Retinal pigment epithelial cell (primary cell): ENCODE data around the gene SLC9C1.

Source experiments
- DNase-seq: peaks from one replicate; pipeline ENCODE4 v3.0.0-alpha.2; 2010; ENCODE audit warnings: low read depth
- H3K4me3 ChIP-seq: 2 replicates; pipeline ENCODE4 v1.5.1; 2011; ENCODE audit warnings: mild to moderate bottlenecking, low read length, control low read depth, moderate library complexity
- CTCF ChIP-seq: conservative IDR thresholded peaks from 2 replicates; pipeline ENCODE4 v1.5.1; 2011; ENCODE audit warnings: low read depth, low read length, control low read depth, inconsistent platforms

The SLC9C1 gene

GRCh38 chr3:112293368-112294321 lies at the start of gene SLC9C1:
Gene SLC9C1 (minus strand): TSS chr3:112294216. CDS start chr3:112286791, 7,425 bp downstream.
- peak; percentile 74 for TF ChIP-seq CTCF
- no peak within 1 kb of the TSS for H3K4me3 ChIP-seq
- DNase-seq: no peak

- no peak for TF ChIP-seq CTCF
- H3K4me3 ChIP-seq: no peak overlapping the region
- DNase-seq: no peak
Measured at GRCh38 chr3:112341386-112341785, 47.4 kb upstream of the SLC9C1 start.

GRCh38 chr3:112339609-112340008 lies 45.6 kb upstream of the SLC9C1 start:
- no peak for DNase-seq
- no peak for TF ChIP-seq CTCF

GRCh38 chr3:112339134-112339533 lies 45.1 kb upstream of the SLC9C1 start:
- TF ChIP-seq CTCF: no peak
- DNase-seq: no peak
- no peak overlapping the region for H3K4me3 ChIP-seq

More at GRCh38 chr3:112339609-112340008, 45.6 kb upstream of the SLC9C1 start:
- H3K4me3 ChIP-seq: no peak overlapping the region

- no peak overlapping the region for H3K4me3 ChIP-seq
- no peak for TF ChIP-seq CTCF
- DNase-seq: no peak
Measured at GRCh38 chr3:112338727-112339056, 44.7 kb upstream of the SLC9C1 start.

- no peak for DNase-seq
- no peak for TF ChIP-seq CTCF
- H3K4me3 ChIP-seq: no peak overlapping the region
Measured at GRCh38 chr3:112338021-112338726, 44.2 kb upstream of the SLC9C1 start.
